Skeletal muscle satellite cell (primary cell): ENCODE data around the gene NUP214.
A peak's percentile ranks its signal among the peaks of the same experiment; 100 is the strongest.

Experiments
- H3K27me3 ChIP-seq: 2 replicates; pipeline ENCODE4 v1.7.0; 2013; ENCODE audit warnings: low read length; ENCODE audit not compliant: control insufficient read depth, insufficient read depth
- H3K36me3 ChIP-seq: 2 replicates; pipeline ENCODE4 v1.7.0; 2013; ENCODE audit warnings: mild to moderate bottlenecking, control low read depth, low read length; ENCODE audit not compliant: insufficient read depth
- H3K4me1 ChIP-seq: 2 replicates; pipeline ENCODE4 v1.7.0; 2013; ENCODE audit warnings: low read length; ENCODE audit not compliant: control insufficient read depth, insufficient read depth
- H3K4me2 ChIP-seq: 2 replicates; pipeline ENCODE4 v1.7.0; 2013; ENCODE audit warnings: mild to moderate bottlenecking, low read length
- H3K4me3 ChIP-seq: 2 replicates; pipeline ENCODE4 v1.7.0; 2013; ENCODE audit warnings: low read length
- H3K9ac ChIP-seq: 2 replicates; pipeline ENCODE4 v1.7.0; 2013; ENCODE audit warnings: mild to moderate bottlenecking, low read depth, low read length, moderate library complexity
- H3K9me3 ChIP-seq: replicated peaks from 2 replicates; pipeline ENCODE4 v1.7.0; 2013; ENCODE audit warnings: mild to moderate bottlenecking, control low read depth, low read length

Gene NUP214

GRCh38 chr9:131173995-131174394 is 48.6 kb downstream of the NUP214 start:
- H3K4me3 ChIP-seq: no peak overlapping the region
- H3K9ac ChIP-seq: no peak overlapping the region
- H3K36me3 ChIP-seq: peaks cover 55% of the 10 kb centered on the region
- H3K4me2 ChIP-seq: no peak overlapping the region
- peaks cover 7% of the 10 kb centered on the region for H3K4me1 ChIP-seq
- H3K9me3 ChIP-seq: no peaks in the 10 kb centered on the region
- no peaks in the 10 kb centered on the region for H3K27me3 ChIP-seq

- Histone ChIP-seq H3K36me3 (peaks cover 59% of the 10 kb centered on the region), H3K9ac (no peak overlapping the region), H3K4me3 (no peak overlapping the region), H3K27me3 (no peaks in the 10 kb centered on the region), H3K9me3 (no peaks in the 10 kb centered on the region), H3K4me2 (no peak overlapping the region), H3K4me1 (peaks cover 14% of the 10 kb centered on the region)
These were observed 49.4 kb downstream of the NUP214 start for GRCh38 chr9:131174681-131175239.

- H3K4me3 ChIP-seq: no peak overlapping the region
These were observed 52.5 kb downstream of the NUP214 start for GRCh38 chr9:131177898-131178297.

GRCh38 chr9:131178382-131178781 is 53.0 kb downstream of the NUP214 start:
- no peaks in the 10 kb centered on the region for H3K9me3 ChIP-seq
- no peak overlapping the region for H3K9ac ChIP-seq
- no peak overlapping the region for H3K4me2 ChIP-seq
- H3K4me1 ChIP-seq: peaks cover 28% of the 10 kb centered on the region
- H3K4me3 ChIP-seq: no peak overlapping the region
- H3K27me3 ChIP-seq: no peaks in the 10 kb centered on the region
- peaks cover 67% of the 10 kb centered on the region for H3K36me3 ChIP-seq

More at GRCh38 chr9:131177898-131178297, 52.5 kb downstream of the NUP214 start:
- Histone ChIP-seq H3K27me3 (no peaks in the 10 kb centered on the region), H3K4me2 (no peak overlapping the region), H3K36me3 (peaks cover 68% of the 10 kb centered on the region), H3K9me3 (no peaks in the 10 kb centered on the region), H3K4me1 (peaks cover 28% of the 10 kb centered on the region), H3K9ac (no peak overlapping the region)

GRCh38 chr9:131178926-131179325 is 53.5 kb downstream of the NUP214 start:
- no peak overlapping the region for H3K4me3 ChIP-seq
- H3K9me3 ChIP-seq: no peaks in the 10 kb centered on the region
- no peak overlapping the region for H3K4me2 ChIP-seq
- H3K4me1 ChIP-seq: peaks cover 28% of the 10 kb centered on the region
- peaks cover 64% of the 10 kb centered on the region for H3K36me3 ChIP-seq
- H3K27me3 ChIP-seq: no peaks in the 10 kb centered on the region
- peak overlapping the region; percentile 53 for H3K9ac ChIP-seq

GRCh38 chr9:131179561-131180219 is 54.3 kb downstream of the NUP214 start:
- Histone ChIP-seq H3K9me3 (no peaks in the 10 kb centered on the region), H3K27me3 (no peaks in the 10 kb centered on the region), H3K9ac (peak overlapping the region; percentile 58), H3K4me1 (peaks cover 28% of the 10 kb centered on the region), H3K4me2 (peak overlapping the region; percentile 57), H3K4me3 (no peak overlapping the region), H3K36me3 (peaks cover 57% of the 10 kb centered on the region)

GRCh38 chr9:131180454-131180853 is 55.1 kb downstream of the NUP214 start:
- Histone ChIP-seq H3K36me3 (peaks cover 50% of the 10 kb centered on the region), H3K4me2 (peak overlapping the region; percentile 57), H3K27me3 (no peaks in the 10 kb centered on the region), H3K9ac (peak overlapping the region; percentile 58), H3K4me1 (peaks cover 28% of the 10 kb centered on the region), H3K4me3 (no peak overlapping the region), H3K9me3 (no peaks in the 10 kb centered on the region)

GRCh38 chr9:131181091-131181681 is 55.8 kb downstream of the NUP214 start:
- Histone ChIP-seq H3K4me3 (no peak overlapping the region), H3K36me3 (peaks cover 50% of the 10 kb centered on the region), H3K4me2 (no peak overlapping the region), H3K9ac (peak overlapping the region; percentile 36), H3K9me3 (no peaks in the 10 kb centered on the region), H3K27me3 (no peaks in the 10 kb centered on the region), H3K4me1 (peaks cover 28% of the 10 kb centered on the region)

GRCh38 chr9:131185924-131186323 is 60.5 kb downstream of the NUP214 start:
- Histone ChIP-seq H3K27me3 (no peaks in the 10 kb centered on the region), H3K4me3 (no peak overlapping the region), H3K9me3 (no peaks in the 10 kb centered on the region), H3K4me2 (no peak overlapping the region), H3K9ac (no peak overlapping the region), H3K36me3 (peaks cover 53% of the 10 kb centered on the region), H3K4me1 (peaks cover 4% of the 10 kb centered on the region)

GRCh38 chr9:131186622-131187021 is 61.2 kb downstream of the NUP214 start:
- H3K36me3 ChIP-seq: peaks cover 52% of the 10 kb centered on the region
- H3K4me1 ChIP-seq: no peaks in the 10 kb centered on the region

GRCh38 chr9:131187957-131188356 is 62.6 kb downstream of the NUP214 start:
- Histone ChIP-seq H3K36me3 (peaks cover 55% of the 10 kb centered on the region), H3K4me3 (no peak overlapping the region), H3K9me3 (no peaks in the 10 kb centered on the region), H3K27me3 (no peaks in the 10 kb centered on the region), H3K4me2 (no peak overlapping the region), H3K4me1 (no peaks in the 10 kb centered on the region), H3K9ac (no peak overlapping the region)

More at GRCh38 chr9:131186622-131187021, 61.2 kb downstream of the NUP214 start:
- Histone ChIP-seq H3K27me3 (no peaks in the 10 kb centered on the region), H3K4me3 (no peak overlapping the region), H3K9me3 (no peaks in the 10 kb centered on the region), H3K4me2 (no peak overlapping the region), H3K9ac (no peak overlapping the region)
